B cell (primary cell): ENCODE measurements around the gene RGS6. TPM values are rescaled to one million over a fixed set of nuclear protein-coding genes. Genes with fewer than 3 reads are reported as not detected.

Experiments used
- ATAC-seq: fragments of 200-7000 bp; cut with Tn5 transposase; one replicate; pipeline ENCODE4 v1.10.0; 2021; ENCODE audit warnings: low read depth, mild to moderate bottlenecking, moderate number of reproducible peaks, moderate library complexity
- CTCF ChIA-PET: fragments of 350-600 bp; sonication (Branson Sonifier 250); formaldehyde crosslinking; loops from one replicate; lab custom pipeline; 2021; ENCODE audit warnings: antibody characterized with exemption, inconsistent platforms; lab: Charles Lee
- POLR2A ChIA-PET: fragments of 350-600 bp; sonication (Branson Sonifier 250); formaldehyde crosslinking; loops from one replicate; lab custom pipeline; 2021; ENCODE audit warnings: antibody characterized with exemption; lab: Charles Lee
- DNase-seq: peaks from one replicate; pipeline ENCODE4 v3.0.0; 2013
- H2AFZ ChIP-seq: 2 replicates; pipeline ENCODE4 v1.6.1; 2012; ENCODE audit warnings: mild to moderate bottlenecking, low read depth, low read length; ENCODE audit not compliant: insufficient read depth, poor library complexity, severe bottlenecking
- H3K27ac ChIP-seq, 2 donors: 1 replicate in 1 of 2; 2 replicates in 1 of 2; pipeline ENCODE4 v1.5.1; 2012 to 2013; ENCODE audit warnings: low read length in 2 of 2, mild to moderate bottlenecking in 2 of 2, moderate library complexity in 1 of 2
- H3K27me3 ChIP-seq, 4 experiments: fragments of 200-600 bp in 1 of 4; sonication (generic) in 1 of 4; replicated peaks in 1 of 4; 1 replicate in 2 of 4; 2 replicates in 2 of 4; pipeline versions ENCODE4 v1.6.1 to v1.7.0; 2013 to 2016; ENCODE audit warnings: low read length in 3 of 4, mild to moderate bottlenecking in 2 of 4, mixed read lengths in 1 of 4, moderate library complexity in 1 of 4; ENCODE audit not compliant: insufficient read depth in 4 of 4, control insufficient read depth in 3 of 4; ENCODE audit errors: control extremely low read depth in 1 of 4
- H3K36me3 ChIP-seq, 2 experiments: replicated peaks in 1 of 2; 1 replicate in 1 of 2; 2 replicates in 1 of 2; pipeline versions ENCODE4 v1.6.1 to v1.7.1; 2013; ENCODE audit warnings: low read length in 1 of 2; ENCODE audit not compliant: insufficient read depth in 2 of 2, control insufficient read depth in 1 of 2; ENCODE audit errors: control extremely low read depth in 1 of 2, extremely low read depth in 1 of 2
- H3K4me1 ChIP-seq, 2 donors: fragments of 200-600 bp in 1 of 2; sonication (generic) in 1 of 2; 1 replicate in 1 of 2; 2 replicates in 1 of 2; pipeline versions ENCODE4 v1.5.1 to v1.6.1; 2013 to 2017; ENCODE audit warnings: low read length in 2 of 2; ENCODE audit not compliant: control insufficient read depth in 2 of 2, insufficient read depth in 2 of 2
- H3K4me2 ChIP-seq: replicated peaks from 2 replicates; pipeline ENCODE3; 2012; ENCODE audit warnings: mild to moderate bottlenecking, low read depth, low read length; ENCODE audit not compliant: poor library complexity, severe bottlenecking
- H3K4me3 ChIP-seq, 5 experiments: fragments of 200-600 bp in 1 of 5; sonication (generic) in 1 of 5; 1 replicate in 3 of 5; 2 replicates in 2 of 5; pipeline versions ENCODE4 v1.5.1 to v1.7.0; 2011 to 2016; ENCODE audit warnings: low read length in 4 of 5, mild to moderate bottlenecking in 4 of 5, low read depth in 2 of 5, control low read depth in 1 of 5, moderate library complexity in 1 of 5; ENCODE audit not compliant: insufficient read depth in 1 of 5; ENCODE audit errors: control extremely low read depth in 1 of 5, extremely low read depth in 1 of 5
- H3K79me2 ChIP-seq: fragments of 200-600 bp; sonication (generic); one replicate; pipeline ENCODE4 v1.6.0; 2016; ENCODE audit warnings: low read length; ENCODE audit not compliant: control insufficient read depth, insufficient read depth
- H3K9ac ChIP-seq: fragments of 200-600 bp; sonication (generic); 2 replicates; pipeline ENCODE4 v1.6.1; 2017; ENCODE audit warnings: mild to moderate bottlenecking, low read length, moderate library complexity
- H3K9me3 ChIP-seq, 3 donors: one replicate each; pipeline versions ENCODE4 v1.6.1 to v1.7.1; 2013; ENCODE audit warnings: low read length in 2 of 3; ENCODE audit not compliant: control insufficient read depth in 2 of 3, insufficient read depth in 1 of 3; ENCODE audit errors: control extremely low read depth in 1 of 3
- H4K20me1 ChIP-seq: 2 replicates; pipeline ENCODE4 v1.6.0; 2012; ENCODE audit warnings: mild to moderate bottlenecking, low read length; ENCODE audit not compliant: insufficient read depth, control insufficient read depth, poor library complexity, severe bottlenecking
- H3K27ac Mint-ChIP-seq: one replicate; pipeline ENCODE4 v1.8.0; 2021; ENCODE audit warnings: mixed read lengths
- H3K27me3 Mint-ChIP-seq: one replicate; pipeline ENCODE4 v1.8.0; 2021; ENCODE audit warnings: mixed read lengths
- H3K4me1 Mint-ChIP-seq: one replicate; pipeline ENCODE4 v1.8.0; 2021; ENCODE audit warnings: mixed read lengths
- H3K4me3 Mint-ChIP-seq: one replicate; pipeline ENCODE4 v1.8.0; 2021; ENCODE audit warnings: mixed read lengths
- H3K9me3 Mint-ChIP-seq: one replicate; pipeline ENCODE4 v1.8.0; 2022; ENCODE audit warnings: mixed read lengths; ENCODE audit not compliant: insufficient read depth
- EZH2 ChIP-seq: IDR thresholded peaks from 2 replicates; pipeline ENCODE4 v1.6.1; 2012; ENCODE audit warnings: borderline replicate concordance, low read depth, mild to moderate bottlenecking, moderate library complexity, low read length; ENCODE audit not compliant: insufficient read depth, poor library complexity, severe bottlenecking
- WGBS: methylation state at CpG from one replicate; pipeline ENCODE4 v1.1.5; 2013; ENCODE audit warnings: missing lambda C conversion rate; ENCODE audit not compliant: insufficient coverage; 5-methylcytosine and 5-hydroxymethylcytosine counted together
- intact Hi-C: fragments of 100-400 bp; cut with micrococcal nuclease; formaldehyde crosslinking; loops from one replicate; pipeline ENCODE4 v1.10.0; 2022
- polyA plus RNA-seq: library from polyadenylated mRNA; depleted of rRNA; stranded (reverse); fragments of >200 nt; gene quantifications from 2 replicates; pipeline ENCODE4 v1.2.3, GENCODE V29; 2012
- total RNA-seq, 2 donors: library from RNA; stranded (reverse); fragments of 120-200 nt in 1 of 2; gene quantifications; 1 replicate in 1 of 2; 2 replicates in 1 of 2; pipeline versions ENCODE4 v1.2.3 to v1.2.4, GENCODE V29; 2013 to 2022
- TF ChIP-seq, protein P1 (sequence below): fragments of 200-600 bp; IDR thresholded peaks from one replicate; pipeline ENCODE4 v1.8.0; 2022; ENCODE audit warnings: antibody characterized with exemption, mild to moderate bottlenecking

The RGS6 gene
- total and polyA plus RNA-seq, 2 donors (not counting 1 experiment from before 2014, with no cell fraction given): 0.07 TPM; not detected in 1

DNA sequence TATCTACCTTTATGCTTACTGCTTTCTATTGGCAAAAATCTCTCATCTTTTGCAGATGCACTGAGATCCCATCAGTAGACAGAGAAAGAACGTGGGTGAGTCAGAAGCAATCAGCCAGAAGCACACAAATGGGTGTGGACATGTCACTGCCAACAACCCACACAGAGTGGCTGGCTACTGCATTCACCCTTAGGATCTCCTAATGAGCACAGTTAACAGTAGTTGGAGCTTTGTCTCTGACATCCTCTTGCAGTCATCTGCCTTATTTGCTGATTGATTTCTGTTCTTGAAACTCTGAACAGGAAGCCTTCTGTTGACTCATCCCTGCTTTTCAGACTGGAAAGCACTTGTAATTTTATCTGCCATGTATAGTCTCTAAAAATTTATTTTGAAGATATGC is 117.2 kb downstream of the RGS6 start:
- CTCF ChIA-PET: no interaction called here
- peaks cover 38% of the 10 kb centered on the region for H3K27me3 Mint-ChIP-seq
- 63% methylated on average over 1 of the region's 1 CpG for WGBS

DNA sequence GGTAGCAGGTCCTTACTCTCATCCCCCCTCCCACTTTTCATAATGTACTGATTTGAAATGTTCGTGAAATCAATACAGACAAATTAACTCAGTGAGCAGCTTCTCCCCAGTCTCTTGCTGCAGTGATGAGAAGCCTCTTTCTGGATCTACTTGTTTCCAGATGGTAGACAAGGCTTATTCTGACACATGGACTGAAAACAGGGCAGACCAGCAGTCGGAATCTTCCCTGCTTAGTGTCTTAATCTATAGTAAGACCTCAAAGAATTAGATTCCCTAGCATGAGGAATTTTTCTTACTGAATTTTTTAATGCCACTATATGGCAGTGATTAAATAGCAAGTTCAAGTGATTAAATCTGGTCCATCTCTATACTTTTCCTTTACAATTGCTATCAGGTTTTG is 120.1 kb downstream of the RGS6 start:
- peaks cover 0 to 12% (median 3%) of the 10 kb centered on the region in 4 experiments for H3K27me3 ChIP-seq
- intact Hi-C loops: no loop called here
- CTCF ChIA-PET: no interaction called here
- Mint-ChIP-seq H3K27me3 (peaks cover 27% of the 10 kb centered on the region), H3K27ac (no peak overlapping the region), H3K9me3 (no peaks in the 10 kb centered on the region), H3K4me3 (no peak overlapping the region), H3K4me1 (no peaks in the 10 kb centered on the region)
- ATAC-seq (no peak), DNase-seq (no peak)
- H3K4me3 ChIP-seq: no peak overlapping the region
- no peaks in the 10 kb centered on the region for H3K9me3 ChIP-seq
- H3K4me1 ChIP-seq: no peaks in the 10 kb centered on the region
- H4K20me1 ChIP-seq: no peaks in the 10 kb centered on the region
- H3K9ac ChIP-seq: no peak overlapping the region
- 100% methylated on average over 1 of the region's 2 CpGs for WGBS
- POLR2A ChIA-PET: no interaction called here
- no peak overlapping the region for H2AFZ ChIP-seq
- no peak overlapping the region for H3K27ac ChIP-seq
- no peaks in the 10 kb centered on the region for H3K79me2 ChIP-seq
- no peak overlapping the region for H3K4me2 ChIP-seq
- H3K36me3 ChIP-seq: no peaks in the 10 kb centered on the region
- no peak for TF ChIP-seq EZH2
- TF ChIP-seq, protein P1, sequence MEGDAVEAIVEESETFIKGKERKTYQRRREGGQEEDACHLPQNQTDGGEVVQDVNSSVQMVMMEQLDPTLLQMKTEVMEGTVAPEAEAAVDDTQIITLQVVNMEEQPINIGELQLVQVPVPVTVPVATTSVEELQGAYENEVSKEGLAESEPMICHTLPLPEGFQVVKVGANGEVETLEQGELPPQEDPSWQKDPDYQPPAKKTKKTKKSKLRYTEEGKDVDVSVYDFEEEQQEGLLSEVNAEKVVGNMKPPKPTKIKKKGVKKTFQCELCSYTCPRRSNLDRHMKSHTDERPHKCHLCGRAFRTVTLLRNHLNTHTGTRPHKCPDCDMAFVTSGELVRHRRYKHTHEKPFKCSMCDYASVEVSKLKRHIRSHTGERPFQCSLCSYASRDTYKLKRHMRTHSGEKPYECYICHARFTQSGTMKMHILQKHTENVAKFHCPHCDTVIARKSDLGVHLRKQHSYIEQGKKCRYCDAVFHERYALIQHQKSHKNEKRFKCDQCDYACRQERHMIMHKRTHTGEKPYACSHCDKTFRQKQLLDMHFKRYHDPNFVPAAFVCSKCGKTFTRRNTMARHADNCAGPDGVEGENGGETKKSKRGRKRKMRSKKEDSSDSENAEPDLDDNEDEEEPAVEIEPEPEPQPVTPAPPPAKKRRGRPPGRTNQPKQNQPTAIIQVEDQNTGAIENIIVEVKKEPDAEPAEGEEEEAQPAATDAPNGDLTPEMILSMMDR: no peak

More for the DNA sequence above, 117.2 kb downstream of the RGS6 start:
- H3K4me2 ChIP-seq: no peak overlapping the region
- H3K36me3 ChIP-seq: no peaks in the 10 kb centered on the region
- H3K27ac Mint-ChIP-seq: no peak overlapping the region
- DNase-seq: no peak
- no peaks in the 10 kb centered on the region for H3K9me3 ChIP-seq
- no peak overlapping the region for H3K4me3 ChIP-seq
- intact Hi-C loops: no loop called here
- no peaks in the 10 kb centered on the region for H4K20me1 ChIP-seq
- H2AFZ ChIP-seq: no peak overlapping the region
- H3K4me1 Mint-ChIP-seq: no peaks in the 10 kb centered on the region
- H3K79me2 ChIP-seq: no peaks in the 10 kb centered on the region
- no peak for ATAC-seq
- POLR2A ChIA-PET: no interaction called here
- H3K4me3 Mint-ChIP-seq: no peak overlapping the region
- no peak overlapping the region for H3K27ac ChIP-seq
- no peak overlapping the region for H3K9ac ChIP-seq
- H3K27me3 ChIP-seq: peaks cover 0 to 12% (median 1%) of the 10 kb centered on the region in 4 experiments
- H3K4me1 ChIP-seq: no peaks in the 10 kb centered on the region
- TF ChIP-seq, protein P1: no peak
- TF ChIP-seq EZH2: no peak
- H3K9me3 Mint-ChIP-seq: no peaks in the 10 kb centered on the region
